Fibroblast of pulmonary artery (primary cell): ENCODE measurements around the gene HS3ST2.

ENCODE experiments used
- DNase-seq: peaks from one replicate; pipeline ENCODE4 v3.0.0-alpha.2; 2010; ENCODE audit warnings: low read depth
- H3K4me3 ChIP-seq: replicated peaks from 2 replicates; pipeline ENCODE4 v1.5.1; 2011; ENCODE audit warnings: low read depth, mild to moderate bottlenecking, control low read depth, low read length, moderate library complexity
- TF ChIP-seq, protein P1 (sequence below): IDR thresholded peaks from 2 replicates; pipeline ENCODE4 v1.5.1; 2011; ENCODE audit warnings: mild to moderate bottlenecking, control low read depth, low read length, inconsistent platforms; ENCODE audit errors: missing control alignments

HS3ST2 gene

DNA sequence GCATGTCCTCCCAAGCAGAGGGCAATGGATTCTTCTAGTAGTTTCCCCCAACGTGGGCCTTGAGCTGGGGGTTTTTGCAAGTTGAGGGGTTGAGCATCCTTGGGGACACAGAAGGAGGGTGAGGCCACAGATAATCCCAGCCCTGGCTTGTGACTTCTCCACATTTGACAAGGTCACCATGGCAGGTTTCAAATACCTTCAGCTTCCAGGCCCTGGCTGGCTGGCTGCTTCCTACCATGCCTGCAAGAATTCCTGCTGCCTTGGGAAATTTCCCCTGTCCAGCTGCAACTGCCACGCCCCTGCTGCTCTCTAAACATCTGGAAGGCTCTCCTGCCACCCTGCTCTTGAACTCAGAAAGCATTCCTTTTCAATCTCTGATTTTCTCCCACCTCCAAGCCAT lies 41.3 kb downstream of the HS3ST2 start:
- H3K4me3 ChIP-seq, result no peak overlapping the region
- DNase-seq, result no peak
- TF ChIP-seq, protein P1, sequence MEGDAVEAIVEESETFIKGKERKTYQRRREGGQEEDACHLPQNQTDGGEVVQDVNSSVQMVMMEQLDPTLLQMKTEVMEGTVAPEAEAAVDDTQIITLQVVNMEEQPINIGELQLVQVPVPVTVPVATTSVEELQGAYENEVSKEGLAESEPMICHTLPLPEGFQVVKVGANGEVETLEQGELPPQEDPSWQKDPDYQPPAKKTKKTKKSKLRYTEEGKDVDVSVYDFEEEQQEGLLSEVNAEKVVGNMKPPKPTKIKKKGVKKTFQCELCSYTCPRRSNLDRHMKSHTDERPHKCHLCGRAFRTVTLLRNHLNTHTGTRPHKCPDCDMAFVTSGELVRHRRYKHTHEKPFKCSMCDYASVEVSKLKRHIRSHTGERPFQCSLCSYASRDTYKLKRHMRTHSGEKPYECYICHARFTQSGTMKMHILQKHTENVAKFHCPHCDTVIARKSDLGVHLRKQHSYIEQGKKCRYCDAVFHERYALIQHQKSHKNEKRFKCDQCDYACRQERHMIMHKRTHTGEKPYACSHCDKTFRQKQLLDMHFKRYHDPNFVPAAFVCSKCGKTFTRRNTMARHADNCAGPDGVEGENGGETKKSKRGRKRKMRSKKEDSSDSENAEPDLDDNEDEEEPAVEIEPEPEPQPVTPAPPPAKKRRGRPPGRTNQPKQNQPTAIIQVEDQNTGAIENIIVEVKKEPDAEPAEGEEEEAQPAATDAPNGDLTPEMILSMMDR, result no peak

DNA sequence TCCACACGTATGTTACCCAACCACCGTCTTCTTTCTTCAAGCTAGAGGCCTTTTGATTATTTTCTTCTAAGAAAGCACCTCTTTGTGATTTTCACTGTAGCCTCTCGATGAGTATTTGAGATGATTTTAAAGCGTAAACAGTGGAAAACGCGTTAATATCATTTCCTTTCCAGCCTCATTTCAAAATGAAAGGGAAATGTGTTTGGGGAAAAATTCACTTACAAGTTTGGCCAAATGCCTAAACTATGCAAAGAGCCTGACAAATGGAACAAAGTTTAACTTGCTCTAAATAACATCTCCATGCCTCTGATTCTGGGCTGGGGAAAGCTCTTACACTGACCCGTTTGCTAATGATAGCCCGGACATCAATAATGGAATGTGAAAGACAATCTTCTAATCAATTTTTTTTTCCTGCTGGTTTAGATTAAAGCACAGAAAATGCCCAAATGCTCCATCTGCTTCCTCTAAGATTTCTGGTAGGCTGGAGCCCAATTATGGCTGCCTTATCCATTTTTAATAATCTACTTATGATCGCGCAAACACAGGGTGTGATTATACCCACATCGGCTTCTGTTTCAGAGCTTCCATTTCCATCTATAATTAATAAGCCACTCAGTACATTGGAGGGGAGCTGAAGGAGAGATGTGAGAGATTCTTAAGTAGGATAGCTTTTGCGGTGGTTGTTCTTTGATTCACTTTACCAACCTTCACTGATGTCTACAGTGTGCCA lies 43.5 kb downstream of the HS3ST2 start:
- no peak overlapping the region for H3K4me3 ChIP-seq
- no peak for DNase-seq
- TF ChIP-seq, protein P1, result no peak

DNA sequence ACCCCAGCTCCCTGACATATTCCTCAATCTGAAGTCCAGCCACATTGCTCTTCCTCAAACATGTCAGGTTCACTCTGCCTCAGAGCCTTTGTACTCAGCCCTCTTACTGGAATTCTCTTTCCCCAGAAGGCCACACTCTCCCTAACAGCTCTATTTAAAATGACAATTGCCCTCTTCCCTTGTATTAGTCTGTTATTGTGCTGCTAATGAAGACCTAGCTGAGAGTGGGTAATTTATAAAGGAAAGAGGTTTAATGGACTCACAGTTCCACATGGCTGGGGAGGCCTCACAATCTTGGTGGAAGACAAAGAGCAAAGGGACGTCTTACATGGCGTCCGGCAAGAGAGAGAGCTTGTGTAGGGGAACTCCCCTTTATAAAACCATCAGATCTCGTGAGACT lies 46.0 kb downstream of the HS3ST2 start:
- TF ChIP-seq, protein P1, result no peak
- no peak for DNase-seq
- H3K4me3 ChIP-seq, result no peak overlapping the region

DNA sequence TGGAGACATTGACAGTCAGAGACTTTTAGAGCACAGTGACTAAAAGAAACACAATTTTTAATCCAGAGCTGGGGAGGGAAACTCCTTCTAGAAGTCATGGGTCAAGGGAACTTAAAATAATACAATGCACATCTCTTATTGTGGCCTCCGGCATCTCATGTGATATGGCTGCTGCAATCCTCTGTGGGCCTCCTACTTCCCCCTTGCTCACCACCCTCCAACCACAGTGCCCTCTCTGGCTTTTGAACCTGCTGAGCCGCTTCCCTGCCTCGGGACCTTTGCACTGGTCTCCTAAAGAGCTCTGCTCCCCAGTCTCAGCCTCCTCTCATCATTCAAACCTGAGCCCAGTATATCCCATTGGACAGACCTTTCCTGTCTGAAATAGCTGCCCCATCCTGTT lies 47.6 kb downstream of the HS3ST2 start:
- TF ChIP-seq, protein P1, result no peak
- no peak for DNase-seq
- no peak overlapping the region for H3K4me3 ChIP-seq

DNA sequence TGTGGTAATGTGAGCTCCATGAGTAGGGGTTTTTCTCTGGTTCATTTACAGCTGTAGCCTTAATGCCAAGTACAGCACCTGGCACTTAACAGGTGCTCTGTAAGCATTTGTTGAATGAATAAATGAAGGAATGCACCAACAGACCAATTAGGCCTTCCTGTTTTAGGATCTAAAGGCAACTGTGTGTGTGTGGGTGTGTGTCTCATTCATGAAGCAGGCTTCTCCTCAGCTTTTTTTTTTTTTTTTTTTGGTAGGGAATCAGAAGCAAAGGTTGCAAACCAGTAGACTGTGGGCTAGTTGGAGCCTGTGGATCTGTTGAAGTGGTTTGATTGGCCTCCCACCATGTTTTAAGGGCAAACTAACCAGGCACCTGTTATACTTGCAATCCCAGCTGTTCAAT lies 48.1 kb downstream of the HS3ST2 start:
- TF ChIP-seq, protein P1, result no peak
- H3K4me3 ChIP-seq, result no peak overlapping the region
- no peak for DNase-seq

DNA sequence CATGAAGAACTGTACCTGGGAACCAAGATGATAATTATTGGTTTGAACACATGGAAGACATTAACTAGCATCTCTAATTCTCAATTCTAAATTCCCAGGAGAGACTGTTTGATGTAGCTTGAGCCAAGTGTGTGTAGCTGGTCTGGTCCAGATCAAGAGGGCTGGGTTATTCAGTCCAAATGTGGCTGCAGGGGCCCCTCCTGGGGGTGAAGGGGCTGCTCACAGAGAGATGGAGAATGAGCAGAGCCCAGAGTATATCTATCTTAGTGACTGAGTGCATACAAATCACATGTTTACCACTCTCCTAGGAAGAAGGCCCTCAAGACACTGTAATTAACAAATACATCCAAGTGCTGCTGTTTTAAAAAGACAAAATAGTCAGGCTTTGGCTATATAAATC lies 50.4 kb downstream of the HS3ST2 start:
- TF ChIP-seq, protein P1, result no peak
- H3K4me3 ChIP-seq, result no peak overlapping the region
- no peak for DNase-seq

DNA sequence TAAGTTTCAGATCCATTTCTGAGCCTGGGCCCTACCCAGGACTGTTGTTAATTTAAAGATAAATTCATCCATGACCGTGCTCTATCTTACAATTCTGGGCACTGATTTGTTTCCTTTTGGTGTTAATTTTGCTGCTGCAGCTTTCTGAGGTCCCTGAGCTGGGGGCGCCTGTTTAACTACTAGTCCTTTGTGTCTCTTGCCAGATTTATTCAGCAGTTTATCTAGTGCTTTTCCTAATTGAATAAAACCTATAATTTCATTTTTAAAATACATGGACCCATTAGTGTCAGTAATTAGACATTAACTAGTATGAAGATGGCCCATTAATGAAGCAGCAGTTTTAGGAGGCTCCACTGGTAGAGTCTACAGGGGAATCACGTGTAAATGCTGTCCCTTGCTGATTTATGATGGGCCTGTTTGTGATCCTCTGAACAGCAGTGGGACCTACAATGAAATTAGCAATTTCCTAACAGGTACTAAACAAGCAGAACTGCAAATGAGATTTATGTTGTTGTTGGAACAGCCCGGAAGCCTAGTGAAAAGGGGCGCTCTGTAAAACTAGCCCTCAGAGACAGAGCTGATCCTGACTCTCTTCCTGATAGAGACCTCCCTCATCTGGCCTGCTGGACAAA lies 54.7 kb downstream of the HS3ST2 start:
- TF ChIP-seq, protein P1, result no peak
- no peak overlapping the region for H3K4me3 ChIP-seq
- DNase-seq, result no peak
